ENCODE measurements around the gene SCN2B. TPM values are rescaled to one million over a fixed set of nuclear protein-coding genes. Genes with fewer than 3 reads are reported as not detected.

The SCN2B gene
- total RNA-seq, 2 experiments from 2014 or later: not detected

- H3K9me3 ChIP-seq (ENCODE audit: control insufficient read depth in 1 of 2, insufficient read depth in 1 of 2, low read length in 2 of 2): no peaks in the 10 kb centered on the region
- no peak overlapping the region for H3K4me3 Mint-ChIP-seq
- TF ChIP-seq CTCF (IDR thresholded peaks at IDR 0.05): no peak
- H3K36me3 Mint-ChIP-seq (ENCODE audit: low read depth): no peaks in the 10 kb centered on the region
- no peaks in the 10 kb centered on the region for H3K4me1 ChIP-seq (ENCODE audit: insufficient read depth, low read length)
- no peaks in the 10 kb centered on the region for H3K36me3 ChIP-seq (ENCODE audit: insufficient read depth, low read length)
- peaks cover 46% of the 10 kb centered on the region for H3K27me3 Mint-ChIP-seq
- peaks cover 12 to 13% of the 10 kb centered on the region in 2 experiments for H3K27me3 ChIP-seq (ENCODE audit: control insufficient read depth in 1 of 2, insufficient read depth in 2 of 2, low read length in 2 of 2)
- no peak overlapping the region for H3K4me3 ChIP-seq (ENCODE audit: low read length)
- intact Hi-C loops (cut with DNase I, micrococcal nuclease): no loop called here
- POLR2A ChIA-PET: no interaction called here
- DNase-seq (no peak), ATAC-seq (ENCODE audit: poor library complexity) (no peak)
- H3K4me1 Mint-ChIP-seq (ENCODE audit: low read depth): no peaks in the 10 kb centered on the region
- H3K9me3 Mint-ChIP-seq: no peaks in the 10 kb centered on the region
- no peak overlapping the region for H3K27ac Mint-ChIP-seq
- no peak overlapping the region for H3K27ac ChIP-seq (ENCODE audit: low read depth in 1 of 2, low read length in 2 of 2)
- CTCF ChIA-PET: no interaction called here
Measured at GRCh38 chr11:118136801-118137200, 39.6 kb downstream of the SCN2B start.

- ChIA-PET CTCF (no interaction called here), POLR2A (no interaction called here)
- Mint-ChIP-seq H3K36me3 (ENCODE audit: low read depth) (no peaks in the 10 kb centered on the region), H3K27ac (no peak overlapping the region), H3K4me1 (ENCODE audit: low read depth) (no peaks in the 10 kb centered on the region), H3K4me3 (no peak overlapping the region), H3K9me3 (no peaks in the 10 kb centered on the region), H3K27me3 (peaks cover 41% of the 10 kb centered on the region)
- no peak for ATAC-seq (ENCODE audit: poor library complexity)
- intact Hi-C loops (cut with DNase I, micrococcal nuclease): no loop called here
- no peak for TF ChIP-seq CTCF (IDR thresholded peaks at IDR 0.05)
- Histone ChIP-seq H3K27me3 (ENCODE audit: control insufficient read depth in 1 of 2, insufficient read depth in 2 of 2, low read length in 2 of 2) (peaks cover 8 to 12% of the 10 kb centered on the region in 2 experiments), H3K27ac (ENCODE audit: low read depth in 1 of 2, low read length in 2 of 2) (no peak overlapping the region), H3K4me1 (ENCODE audit: insufficient read depth, low read length) (no peaks in the 10 kb centered on the region), H3K4me3 (ENCODE audit: low read length) (no peak overlapping the region), H3K36me3 (ENCODE audit: insufficient read depth, low read length) (no peaks in the 10 kb centered on the region), H3K9me3 (ENCODE audit: control insufficient read depth in 1 of 2, insufficient read depth in 1 of 2, low read length in 2 of 2) (no peaks in the 10 kb centered on the region)
- DNase-seq: no peak
Measured at GRCh38 chr11:118136341-118136740, 40.1 kb downstream of the SCN2B start.

- ATAC-seq (ENCODE audit: poor library complexity): no peak
- H3K4me1 ChIP-seq (ENCODE audit: insufficient read depth, low read length): no peaks in the 10 kb centered on the region
- Mint-ChIP-seq H3K36me3 (ENCODE audit: low read depth) (no peaks in the 10 kb centered on the region), H3K9me3 (no peaks in the 10 kb centered on the region), H3K27me3 (peaks cover 38% of the 10 kb centered on the region), H3K4me3 (no peak overlapping the region), H3K4me1 (ENCODE audit: low read depth) (no peaks in the 10 kb centered on the region), H3K27ac (no peak overlapping the region)
- H3K36me3 ChIP-seq (ENCODE audit: insufficient read depth, low read length): no peaks in the 10 kb centered on the region
- H3K4me3 ChIP-seq (ENCODE audit: low read length): no peak overlapping the region
- no peak for DNase-seq
- intact Hi-C loops (cut with DNase I, micrococcal nuclease): no loop called here
- H3K9me3 ChIP-seq (ENCODE audit: control insufficient read depth in 1 of 2, insufficient read depth in 1 of 2, low read length in 2 of 2): no peaks in the 10 kb centered on the region
- no peak overlapping the region for H3K27ac ChIP-seq (ENCODE audit: low read depth in 1 of 2, low read length in 2 of 2)
- TF ChIP-seq CTCF (IDR thresholded peaks at IDR 0.05): no peak
- CTCF ChIA-PET: no interaction called here
- POLR2A ChIA-PET: no interaction called here
- peaks cover 5 to 8% of the 10 kb centered on the region in 2 experiments for H3K27me3 ChIP-seq (ENCODE audit: control insufficient read depth in 1 of 2, insufficient read depth in 2 of 2, low read length in 2 of 2)
Measured at GRCh38 chr11:118135796-118136165, 40.7 kb downstream of the SCN2B start.
